ENCODE data around the gene KMT2E. TPM values are rescaled to one million over a fixed set of nuclear protein-coding genes. Genes with fewer than 3 reads are reported as not detected.

The KMT2E gene
- total and polyA plus RNA-seq, 7 donors: 6.2 to 40.9 (median 24.0) TPM

- H3K36me3 ChIP-seq (ENCODE audit: insufficient read depth in 1 of 2, low read depth in 1 of 2): peaks cover 0 to 11% of the 10 kb centered on the region in 2 donors
- H3K4me1 ChIP-seq: peaks cover 64% of the 10 kb centered on the region
- H3K27me3 ChIP-seq (ENCODE audit: insufficient read depth in 3 of 3, low read length in 2 of 3): no peaks in the 10 kb centered on the region
- no peak for TF ChIP-seq CTCF (IDR thresholded peaks at IDR 0.05)
- H3K9me3 ChIP-seq: no peaks in the 10 kb centered on the region
- WGBS, 3 donors: 91 to 97% (median 94%) methylated on average over 4 of the region's 4 CpGs
- DNase-seq: no peak
- H3K4me3 ChIP-seq: no peak overlapping the region
- intact Hi-C loops (cut with DNase I): loop anchor here in 1 of 2 donors (5.0 kb wide), 1 partner anchor 40 kb away; no protein-coding TSS in a partner anchor
- H3K27ac ChIP-seq: no peak overlapping the region
- ATAC-seq: no peak
Measured at GRCh38 chr7:105057472-105057871, 43.5 kb downstream of the KMT2E start.

- peak in 3 of 4 donors; percentile 10 to 28 (median 17) for ATAC-seq
Measured at GRCh38 chr7:105060437-105060836, 46.4 kb downstream of the KMT2E start.

GRCh38 chr7:105060923-105061322, 46.9 kb downstream of the KMT2E start:
- H3K27ac ChIP-seq: peak overlapping the region; percentile 7

More at GRCh38 chr7:105060437-105060836, 46.4 kb downstream of the KMT2E start:
- no peak for DNase-seq
- Histone ChIP-seq H3K4me1 (peaks cover 41% of the 10 kb centered on the region), H3K36me3 (ENCODE audit: insufficient read depth in 1 of 2, low read depth in 1 of 2) (peaks cover 0 to 25% of the 10 kb centered on the region in 2 donors), H3K27ac (no peak overlapping the region), H3K9me3 (no peaks in the 10 kb centered on the region), H3K27me3 (ENCODE audit: insufficient read depth in 3 of 3, low read length in 2 of 3) (no peaks in the 10 kb centered on the region), H3K4me3 (no peak overlapping the region)
- intact Hi-C loops (cut with DNase I): loop anchor here in 1 of 2 donors (5.0 kb wide), 1 partner anchor 43 kb away; no protein-coding TSS in a partner anchor
- TF ChIP-seq CTCF (IDR thresholded peaks at IDR 0.05): no peak
- WGBS, 3 donors: 89 to 95% (median 89%) methylated on average over 4 of the region's 4 CpGs

GRCh38 chr7:105065104-105065503, 51.1 kb downstream of the KMT2E start:
- H3K36me3 ChIP-seq (ENCODE audit: insufficient read depth in 1 of 2, low read depth in 1 of 2): peaks cover 5 to 70% of the 10 kb centered on the region in 2 donors
- H3K27me3 ChIP-seq (ENCODE audit: insufficient read depth in 3 of 3, low read length in 2 of 3): no peaks in the 10 kb centered on the region
- H3K4me1 ChIP-seq: peaks cover 16% of the 10 kb centered on the region
- no peaks in the 10 kb centered on the region for H3K9me3 ChIP-seq
- DNase-seq (no peak), ATAC-seq (no peak)
- 83 to 94% (median 92%) methylated on average over 1 of the region's 1 CpG for whole genome bisulfite sequencing, 3 donors
- intact Hi-C loops (cut with DNase I): no loop called here
- TF ChIP-seq CTCF (IDR thresholded peaks at IDR 0.05): no peak
- H3K4me3 ChIP-seq: no peak overlapping the region
- no peak overlapping the region for H3K27ac ChIP-seq

More at GRCh38 chr7:105060923-105061322, 46.9 kb downstream of the KMT2E start:
- no peaks in the 10 kb centered on the region for H3K9me3 ChIP-seq
- no peaks in the 10 kb centered on the region for H3K27me3 ChIP-seq (ENCODE audit: insufficient read depth in 3 of 3, low read length in 2 of 3)
- H3K4me1 ChIP-seq: peaks cover 36% of the 10 kb centered on the region
- no peak for TF ChIP-seq CTCF (IDR thresholded peaks at IDR 0.05)
- peaks cover 0 to 30% of the 10 kb centered on the region in 2 donors for H3K36me3 ChIP-seq (ENCODE audit: insufficient read depth in 1 of 2, low read depth in 1 of 2)
- intact Hi-C loops (cut with DNase I): loop anchor here in 1 of 2 donors (5.0 kb wide), 1 partner anchor 44 kb away; no protein-coding TSS in a partner anchor
- DNase-seq: no peak
- ATAC-seq: peak in 3 of 4 donors; percentile 22 to 52 (median 26)
- 64 to 72% (median 64%) methylated on average over 3 of the region's 3 CpGs for WGBS, 3 donors
- H3K4me3 ChIP-seq: no peak overlapping the region

- 97 to 98% (median 97%) methylated on average over 5 of the region's 5 CpGs for WGBS, 3 donors
- Histone ChIP-seq H3K27me3 (ENCODE audit: insufficient read depth in 3 of 3, low read length in 2 of 3) (no peaks in the 10 kb centered on the region), H3K9me3 (no peaks in the 10 kb centered on the region), H3K27ac (no peak overlapping the region), H3K4me1 (no peaks in the 10 kb centered on the region), H3K36me3 (ENCODE audit: insufficient read depth in 1 of 2, low read depth in 1 of 2) (peaks cover 5 to 95% of the 10 kb centered on the region in 2 donors), H3K4me3 (no peak overlapping the region)
- no peak for TF ChIP-seq CTCF (IDR thresholded peaks at IDR 0.05)
- DNase-seq (no peak), ATAC-seq (peak in 1 of 4 donors; percentile 17)
- intact Hi-C loops (cut with DNase I): no loop called here
Measured at GRCh38 chr7:105067691-105068090, 53.7 kb downstream of the KMT2E start.
